Islet of Langerhans (tissue), 1 donor: ENCODE data around the gene SHH.
"Not testable (repeated sequence)": the region's sequence is repeated elsewhere in the genome, so short reads cannot be mapped to it uniquely, and the experiment has no call there.

Source experiments
- FAIRE-seq: peaks from one replicate; lab custom pipeline; 2011; peaks lifted over from hg19 to GRCh38; lab: Jason Lieb, UNC

The SHH gene

DNA sequence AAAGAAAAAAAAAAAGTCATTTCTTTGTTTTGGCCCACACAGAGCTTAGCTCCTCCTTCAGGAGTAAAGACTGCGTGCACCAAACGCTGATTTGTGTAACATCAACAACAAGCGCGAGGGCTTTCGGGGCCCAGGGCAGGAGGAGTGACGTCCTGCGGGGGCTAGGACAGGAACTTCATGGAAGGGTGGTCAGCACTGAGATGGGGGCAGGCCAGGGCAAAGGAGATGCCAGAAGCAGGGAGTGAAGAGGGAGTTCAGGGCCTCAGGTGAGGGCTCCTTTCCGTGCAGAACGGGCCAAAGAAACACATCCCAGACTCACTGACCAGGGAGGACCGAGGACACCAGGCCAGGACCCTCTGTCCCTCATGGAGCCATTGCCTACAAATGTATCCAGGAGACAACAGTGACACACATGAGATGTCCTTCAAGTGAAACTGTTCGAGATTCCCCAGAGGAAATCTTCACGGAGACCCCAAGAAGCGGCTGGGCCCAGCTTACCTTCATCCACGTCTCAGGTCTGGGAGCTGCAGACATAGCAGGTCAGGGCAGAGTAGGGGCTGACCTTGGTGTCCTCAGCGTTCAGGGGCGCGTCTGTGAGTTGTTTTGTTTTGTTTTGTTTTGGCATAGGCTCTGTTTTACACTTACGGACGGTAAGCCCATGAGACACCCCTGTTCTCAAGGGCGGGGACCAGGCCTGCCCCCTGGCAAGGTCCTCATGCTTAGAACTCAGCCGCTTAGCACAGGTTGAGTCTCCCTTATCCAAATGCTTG, 30.4 kb upstream of the SHH start:
- FAIRE-seq, result no peak

DNA sequence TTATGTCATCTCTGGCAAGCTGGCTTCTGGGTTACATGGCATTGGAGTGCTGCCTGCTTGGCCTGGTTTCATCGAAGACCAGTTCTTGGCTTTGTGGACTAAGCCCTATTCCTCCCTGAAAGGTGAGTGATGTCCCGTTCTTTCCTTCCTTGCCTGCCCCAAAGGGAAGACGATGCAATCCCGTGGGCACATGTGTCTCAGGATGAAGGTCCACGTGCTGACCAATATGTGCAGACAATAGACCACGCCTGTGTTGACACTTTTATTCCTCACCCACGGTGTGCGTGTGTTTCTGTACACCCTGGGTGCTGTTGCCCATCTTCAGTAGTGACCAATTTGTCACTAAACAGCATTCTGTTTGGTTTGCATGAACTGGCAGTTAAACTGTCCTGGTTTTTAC, 28.6 kb upstream of the SHH start:
- no peak for FAIRE-seq

DNA sequence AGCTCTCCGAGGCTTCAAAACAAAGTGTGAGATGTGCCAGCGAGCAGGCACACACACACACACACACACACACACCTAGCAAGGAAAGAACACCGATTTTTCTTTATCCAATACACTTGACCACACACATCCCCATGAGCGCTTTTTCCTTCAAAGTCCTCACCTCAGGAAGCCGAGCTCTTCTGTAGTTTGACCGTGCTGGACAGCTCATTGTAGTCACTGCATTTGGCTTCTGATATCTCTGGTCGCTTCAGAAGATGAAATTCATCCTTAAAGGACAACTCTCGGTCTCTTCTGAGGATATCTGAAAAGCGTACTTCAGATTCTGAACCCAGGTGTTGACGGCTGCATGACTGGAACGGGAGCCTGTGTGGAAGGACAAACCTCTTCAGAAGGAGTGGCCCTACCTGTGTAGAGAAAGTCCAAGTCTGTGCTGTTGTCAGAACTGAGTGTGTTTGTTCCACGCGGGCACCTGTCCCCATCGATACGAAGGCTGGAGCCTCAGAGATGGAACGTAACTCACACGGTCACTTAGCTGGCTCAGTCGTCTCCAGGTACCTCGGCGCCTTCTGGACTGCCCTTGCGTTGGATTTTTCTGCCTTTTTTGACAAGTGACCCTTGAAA, 28.1 kb upstream of the SHH start:
- FAIRE-seq, result no peak

DNA sequence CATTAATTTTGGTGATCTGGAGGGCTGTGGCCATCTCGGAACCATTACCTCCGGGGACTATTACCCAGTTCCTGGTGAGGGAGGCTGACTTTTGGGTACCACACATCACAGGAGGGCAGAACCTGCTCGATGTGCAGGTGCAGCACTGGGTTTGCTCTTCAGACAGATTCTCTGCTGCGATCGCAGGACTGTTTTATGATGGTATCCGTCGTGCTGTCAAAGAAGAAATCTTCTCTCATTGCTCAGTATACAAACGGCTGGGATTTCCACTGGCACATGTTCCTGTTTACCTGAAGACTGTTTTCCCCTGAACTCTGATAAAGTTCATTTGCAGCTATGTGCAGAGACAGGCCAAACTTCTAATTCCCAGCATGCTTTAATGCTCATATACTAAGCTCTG, 27.2 kb upstream of the SHH start:
- no peak for FAIRE-seq

DNA sequence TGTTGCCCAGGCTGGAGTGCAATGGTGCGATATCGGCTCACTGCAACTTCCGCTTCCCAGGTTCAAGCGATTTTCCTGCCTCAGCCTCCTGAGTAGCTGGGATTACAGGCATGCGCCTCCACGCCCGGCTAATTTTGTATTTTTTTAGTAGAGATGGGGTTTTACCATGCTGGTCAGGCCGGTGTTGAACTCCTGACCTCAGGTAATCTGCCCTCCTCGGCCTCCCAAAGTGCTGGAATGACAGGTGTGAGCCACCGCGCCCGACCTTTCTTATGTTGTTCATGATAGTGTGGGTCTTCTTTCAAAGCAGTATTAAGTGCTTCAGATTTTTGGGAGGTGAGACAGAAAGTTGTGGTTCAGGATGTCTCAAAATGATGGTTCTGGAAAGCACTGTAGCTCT, 26.0 kb upstream of the SHH start:
- FAIRE-seq, result not testable (repeated sequence)

DNA sequence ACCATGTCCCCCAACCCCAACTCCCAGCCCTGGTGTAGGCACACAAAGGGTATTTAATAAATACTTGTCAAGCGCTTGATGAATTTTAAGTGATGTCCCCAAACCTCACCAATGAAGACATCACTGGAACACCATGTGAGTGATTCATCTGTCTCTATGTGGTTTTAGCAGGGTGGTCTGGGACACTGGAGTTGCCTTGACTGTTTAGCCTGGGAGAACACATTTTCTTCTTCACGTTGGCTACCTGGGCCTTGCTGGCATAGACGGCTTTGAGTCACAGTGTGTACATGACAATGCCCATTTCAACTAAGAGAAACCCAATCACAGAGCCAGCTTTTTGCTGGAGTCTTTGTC, 24.8 kb upstream of the SHH start:
- FAIRE-seq, result no peak

DNA sequence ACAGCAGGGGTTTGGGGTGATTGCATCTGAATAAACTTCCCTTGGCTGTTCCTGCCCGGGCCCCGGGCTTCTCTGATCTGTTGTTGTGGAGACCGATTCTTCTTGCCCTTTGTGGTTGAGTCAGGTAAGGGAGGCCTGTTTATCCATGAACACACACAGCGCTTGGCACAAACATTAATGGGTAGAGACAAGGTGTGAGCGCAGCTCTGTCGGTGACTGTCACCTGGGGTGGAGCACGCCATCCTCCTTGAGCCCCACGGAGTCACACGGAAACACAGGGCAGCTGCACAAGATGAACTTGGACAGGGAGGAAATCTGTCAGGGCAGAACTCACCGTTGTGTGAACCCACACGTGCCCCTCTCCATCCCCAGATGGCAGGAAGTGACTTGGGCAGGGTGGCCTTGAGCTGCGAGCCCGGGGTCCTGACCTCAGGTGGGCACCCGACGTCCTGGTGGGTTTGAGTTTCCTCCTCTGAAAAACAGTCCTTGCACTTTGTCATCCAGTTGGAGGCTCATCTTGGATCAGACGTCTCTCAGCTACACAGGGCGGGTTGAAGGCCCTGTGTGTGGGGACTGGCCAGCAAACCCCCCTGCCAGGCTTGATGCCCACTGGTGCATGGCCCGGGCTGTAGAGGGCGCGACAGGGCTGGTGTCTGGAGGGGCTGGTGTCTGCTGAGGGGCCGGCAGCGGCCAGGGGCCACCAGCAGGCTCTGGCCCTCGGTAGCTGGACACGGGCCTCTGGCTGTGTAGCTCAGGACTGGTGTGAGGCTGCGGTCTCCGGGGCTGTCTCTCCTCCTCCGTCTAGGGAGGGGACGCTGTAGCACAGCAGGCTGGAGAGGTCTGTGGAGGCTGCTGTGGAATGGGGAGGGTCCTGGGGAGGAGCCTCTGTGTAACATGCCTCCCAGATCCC, 24.2 kb upstream of the SHH start:
- FAIRE-seq, result no peak

DNA sequence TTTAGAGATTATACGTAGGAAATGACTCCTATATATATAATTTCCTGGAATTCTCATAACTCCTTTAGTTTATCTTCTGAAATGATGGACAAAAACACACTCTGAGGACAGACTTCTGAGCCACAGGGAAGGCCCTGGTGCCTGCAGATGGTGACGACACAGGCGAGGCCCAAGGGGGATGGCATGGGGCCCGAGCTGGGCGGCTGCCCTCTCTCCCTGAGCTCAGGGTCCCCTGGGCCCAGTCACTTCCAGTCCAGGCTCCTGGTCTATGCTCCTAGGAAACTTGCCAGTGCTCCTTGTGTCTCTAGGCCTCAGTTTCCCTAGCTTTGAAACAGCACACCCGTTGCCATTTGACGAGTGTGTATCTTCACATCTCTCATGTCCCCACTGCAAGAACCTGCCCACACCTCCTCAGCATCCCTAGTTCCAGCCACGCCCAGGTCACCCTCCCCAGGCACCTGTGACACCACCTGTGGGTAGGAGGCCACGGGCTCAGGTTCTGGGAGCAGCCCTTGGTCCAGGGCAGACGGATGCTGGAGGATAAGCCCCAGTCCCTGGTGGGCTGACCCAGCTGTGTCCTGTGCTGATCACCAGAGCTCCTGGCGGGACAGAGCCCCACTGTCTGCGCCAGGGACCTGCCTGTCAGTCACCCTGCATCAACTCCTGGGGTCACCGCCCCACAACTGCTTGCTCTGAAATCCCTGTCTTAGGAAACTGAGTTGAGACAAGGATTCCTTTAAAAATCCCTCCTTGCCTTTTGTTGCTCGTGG, 23.4 kb upstream of the SHH start:
- no peak for FAIRE-seq

DNA sequence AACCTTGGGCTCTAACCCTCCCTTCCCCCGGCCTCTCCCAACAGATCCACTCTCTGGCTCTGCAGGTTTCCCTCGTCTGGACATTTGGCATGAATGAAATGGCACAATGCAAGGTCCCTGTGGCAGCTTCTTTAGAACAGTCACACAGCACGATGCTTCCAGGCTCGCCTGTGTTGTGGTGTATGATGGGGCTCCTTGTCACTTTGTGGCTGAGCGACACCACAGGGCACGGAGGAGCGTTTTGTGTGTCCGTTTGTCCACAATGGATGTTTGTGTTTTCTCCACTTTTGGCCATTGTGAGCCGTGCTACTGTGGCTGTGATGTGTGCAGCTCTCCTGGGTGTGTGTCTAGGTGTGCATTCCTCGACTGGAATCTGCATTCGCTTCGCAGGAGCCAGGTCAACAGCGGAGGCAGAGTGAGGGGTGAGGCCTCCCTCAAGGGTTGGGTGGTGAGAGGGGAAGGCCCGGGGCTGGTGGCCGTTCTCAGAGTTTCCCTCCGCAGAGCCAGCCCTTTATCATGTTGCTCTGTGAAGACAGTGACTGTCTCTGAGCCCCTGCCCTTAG, 22.3 kb upstream of the SHH start:
- no peak for FAIRE-seq

DNA sequence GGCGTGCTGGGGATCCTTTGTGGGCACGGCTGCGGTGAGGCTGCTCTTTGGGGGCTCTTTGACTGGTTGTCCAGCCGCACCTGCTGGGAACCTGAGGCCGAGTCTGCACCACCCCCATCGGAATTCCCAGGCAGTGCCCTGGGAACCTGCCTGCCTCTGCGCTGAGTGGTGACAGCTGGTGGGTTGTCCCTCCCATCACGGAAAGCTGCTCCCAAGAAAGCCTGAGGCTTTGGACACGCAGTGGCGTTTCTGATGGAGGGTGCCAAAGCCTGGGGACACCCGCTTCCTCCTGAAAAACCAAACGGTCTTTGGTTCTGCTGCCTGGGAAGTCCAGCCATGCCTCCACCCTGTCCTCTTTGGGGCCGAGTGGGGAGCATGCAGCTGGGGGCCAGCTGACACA, 21.4 kb upstream of the SHH start:
- no peak for FAIRE-seq

DNA sequence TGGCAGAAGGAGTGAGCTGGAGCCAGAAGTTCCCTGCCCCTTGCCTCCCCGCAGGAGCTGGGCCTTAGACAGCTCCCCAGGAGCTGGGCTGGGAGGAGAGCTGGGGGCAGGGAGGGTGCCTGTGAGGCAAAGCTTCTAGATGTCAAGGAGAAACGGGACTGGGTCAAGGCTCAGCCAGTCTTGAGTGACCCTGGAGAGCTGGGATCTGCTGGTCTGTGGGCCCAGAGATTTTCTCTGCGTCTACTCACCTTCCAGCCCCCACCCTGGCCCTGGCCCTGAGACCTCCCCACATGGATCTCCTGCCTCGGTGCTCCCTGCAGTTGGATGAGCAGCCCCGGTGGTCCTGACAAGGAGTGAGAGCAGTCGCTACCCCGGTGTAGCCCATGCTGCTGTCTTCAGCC, 20.3 kb upstream of the SHH start:
- FAIRE-seq, result no peak

DNA sequence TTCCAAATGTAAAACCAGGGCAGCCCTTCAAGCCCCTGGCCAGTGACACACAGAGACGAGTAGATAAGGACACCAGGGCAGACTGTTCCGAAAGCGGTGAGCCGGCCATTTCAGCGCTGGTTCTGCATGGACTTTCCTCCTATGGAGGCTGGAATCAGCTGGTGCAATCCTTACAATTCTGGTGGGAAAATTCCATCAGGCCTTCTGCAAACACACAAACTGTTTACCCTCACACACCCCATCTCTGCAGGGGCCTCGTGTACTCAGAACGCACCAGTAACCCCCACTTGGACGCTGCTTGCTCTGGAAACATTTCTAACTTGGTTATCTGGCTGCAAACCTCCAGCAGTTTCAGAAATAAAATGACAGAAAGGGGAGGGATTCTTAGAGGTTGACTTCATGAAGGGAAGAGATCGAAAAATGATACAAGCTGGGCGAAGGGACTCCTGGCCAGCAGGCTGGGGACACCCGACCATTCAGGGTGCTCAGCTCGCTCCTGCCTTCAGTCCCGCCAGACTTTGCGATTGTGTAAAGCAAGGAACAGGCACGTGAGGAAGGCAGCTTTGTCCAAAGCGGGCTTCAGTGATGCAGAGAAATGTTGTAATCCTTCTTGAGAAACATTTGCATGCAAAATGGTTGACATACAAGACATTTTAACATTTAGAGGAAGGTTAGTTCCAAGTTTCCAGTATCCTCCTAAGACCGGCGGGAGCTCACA, 19.7 kb upstream of the SHH start:
- no peak for FAIRE-seq

DNA sequence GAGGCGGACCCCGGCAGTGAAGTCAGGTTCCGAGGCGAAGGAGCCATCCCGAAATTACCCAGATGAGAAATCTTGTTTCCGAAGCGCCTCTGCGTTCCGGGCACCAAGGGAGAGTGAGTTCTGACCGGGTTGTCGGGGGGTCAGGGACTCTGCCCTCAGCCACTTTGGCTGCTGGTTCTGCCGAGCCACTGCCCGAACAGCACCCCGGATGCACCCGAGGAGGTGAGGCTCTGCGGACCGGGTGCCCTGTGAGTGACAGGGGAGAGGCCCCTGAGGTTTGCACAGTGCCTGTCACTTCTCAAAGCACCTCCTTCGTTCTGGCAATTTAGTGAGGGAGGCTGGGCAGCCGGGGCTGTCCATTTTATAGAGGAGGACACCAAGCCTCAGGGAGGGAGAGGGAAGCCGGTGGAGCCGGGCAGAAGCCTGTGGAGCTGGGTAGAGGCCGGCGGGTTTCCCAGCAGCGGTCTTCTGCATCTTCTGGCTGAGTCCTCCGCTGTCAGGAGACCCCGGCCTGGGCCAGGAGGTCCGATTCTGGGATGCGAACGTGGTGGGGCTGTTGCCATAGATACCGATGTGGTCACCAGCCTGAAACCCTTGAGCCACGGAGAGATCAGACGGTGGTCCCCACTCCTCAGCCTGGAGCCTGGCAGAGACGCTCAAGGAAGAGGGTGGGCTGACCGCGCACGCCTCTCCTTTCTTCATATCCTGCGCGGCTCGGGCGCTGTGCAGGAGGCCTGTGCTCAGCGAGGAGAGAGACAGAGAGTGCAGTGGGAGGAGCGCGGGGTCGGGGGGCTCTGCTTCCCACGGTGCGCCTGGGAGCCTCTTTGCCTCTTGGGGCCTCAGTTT, 18.9 kb upstream of the SHH start:
- no peak for FAIRE-seq

DNA sequence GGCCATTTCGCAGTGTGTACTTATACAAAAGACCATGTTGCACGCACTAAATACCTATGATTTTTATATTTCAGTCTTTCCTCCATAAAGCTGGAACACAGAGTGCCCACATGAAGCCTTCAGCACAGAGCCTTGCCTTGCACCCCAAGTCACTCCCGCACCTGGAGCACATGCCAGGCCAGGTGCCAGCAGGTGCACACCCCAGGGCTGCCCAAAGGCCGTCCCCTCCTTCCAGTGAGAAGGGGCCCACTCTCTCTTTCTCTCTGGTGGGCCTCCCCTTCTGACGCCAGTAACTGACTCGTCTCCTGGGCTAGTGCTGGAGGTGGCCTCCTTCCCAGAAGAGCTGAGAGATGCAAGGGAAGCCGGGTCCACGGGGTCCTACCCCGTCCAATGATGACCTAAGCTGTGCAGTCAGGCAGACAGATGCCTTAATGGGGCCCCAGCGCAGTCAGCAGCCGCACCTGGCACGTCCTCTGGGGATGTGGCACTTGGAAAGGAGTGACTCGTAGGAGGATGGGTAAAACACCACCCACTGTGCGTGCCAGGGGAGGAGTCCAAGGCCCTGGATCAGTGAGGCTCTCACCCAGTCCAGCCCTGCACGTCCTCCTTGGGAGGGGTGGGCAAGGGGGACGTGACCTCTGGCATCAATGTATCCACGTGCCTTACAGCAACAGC, 17.7 kb upstream of the SHH start:
- no peak for FAIRE-seq

DNA sequence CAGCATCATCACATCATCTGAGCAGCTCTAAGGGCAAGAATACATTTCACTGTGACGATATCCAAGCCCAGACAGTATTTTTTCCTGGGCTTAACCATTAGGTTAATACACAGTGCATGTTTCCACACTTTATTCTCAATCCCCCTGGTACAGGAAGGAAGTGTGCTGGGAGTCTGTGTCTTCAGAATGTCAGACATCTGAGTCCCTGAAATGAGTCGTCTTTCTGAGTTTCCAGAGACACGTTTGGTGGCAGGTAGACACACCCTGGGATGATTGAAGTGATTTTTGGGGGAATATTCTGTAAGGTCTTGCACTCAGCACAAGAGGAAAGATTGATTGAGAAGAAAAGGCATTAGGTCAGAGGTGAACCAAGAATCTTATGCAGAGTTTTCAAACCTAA, 13.1 kb upstream of the SHH start:
- FAIRE-seq, result no peak

DNA sequence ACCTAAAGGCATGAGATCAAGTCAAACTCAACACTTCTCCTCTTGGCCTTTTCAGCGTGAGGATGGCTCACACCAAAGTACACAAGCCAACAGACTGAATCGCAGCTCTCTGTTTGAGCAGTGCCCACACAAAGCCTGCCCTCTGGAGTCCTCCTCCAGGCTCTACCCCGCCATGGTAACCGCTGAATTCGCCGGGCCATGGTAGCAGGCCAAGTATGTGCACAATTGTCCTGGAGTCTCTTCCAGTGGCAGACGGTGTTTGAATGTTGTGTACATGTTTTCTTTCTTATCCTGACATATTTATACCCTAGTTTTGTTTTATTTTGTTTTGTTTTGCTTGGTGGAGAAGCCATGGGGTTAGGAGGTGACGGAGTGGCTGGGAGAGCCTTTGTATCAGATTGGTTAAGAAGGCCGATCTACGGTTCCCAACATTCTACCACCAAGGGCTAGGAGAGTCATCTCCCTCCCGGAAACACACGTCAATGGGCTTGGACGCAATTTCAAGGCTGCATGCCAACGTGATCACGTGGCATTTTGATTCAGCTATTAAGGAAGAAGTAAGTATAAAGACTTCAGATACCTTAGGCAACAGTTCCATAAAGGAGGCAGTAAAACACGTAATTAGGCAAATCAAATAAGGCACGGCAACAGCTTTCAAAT, 12.1 kb upstream of the SHH start:
- no peak for FAIRE-seq

DNA sequence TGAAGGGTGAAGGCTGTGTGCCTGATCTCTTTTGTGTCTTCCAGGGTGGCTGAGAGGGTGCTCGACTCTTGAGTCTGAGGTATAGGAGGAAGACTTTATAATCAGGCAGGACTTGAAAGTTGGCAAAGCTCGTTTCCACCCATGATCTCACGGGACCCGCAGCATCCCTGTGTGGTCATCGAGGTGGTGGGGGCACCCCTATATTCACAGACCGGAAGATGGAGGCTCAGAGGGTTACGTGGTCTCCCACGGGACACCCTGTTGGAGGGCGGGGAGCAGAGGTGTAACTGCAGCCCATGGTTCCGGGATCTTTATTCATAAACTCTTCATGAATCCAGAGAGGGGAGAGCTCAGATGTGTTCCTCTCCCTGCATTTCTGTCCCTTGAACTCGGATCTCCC, 9.6 kb upstream of the SHH start:
- no peak for FAIRE-seq

DNA sequence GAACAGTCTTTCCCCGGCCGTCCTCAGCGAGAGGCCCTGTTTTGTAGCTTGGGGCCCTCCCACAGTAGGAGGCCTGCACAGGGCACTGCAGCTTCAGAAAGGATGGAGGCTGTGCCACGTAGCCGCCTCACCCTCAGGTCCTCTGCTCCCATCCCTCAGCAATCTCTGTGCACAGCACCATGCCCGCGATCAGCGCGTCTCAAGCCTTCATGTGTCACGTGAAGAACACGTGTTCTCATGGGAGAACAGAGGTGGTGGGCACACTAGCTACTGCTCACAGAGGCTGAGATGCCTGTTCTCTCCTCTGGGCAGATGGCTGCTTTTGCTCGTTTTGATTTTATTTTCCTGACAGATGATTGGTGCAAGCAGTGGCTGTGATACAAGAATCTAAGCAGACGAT, 8.5 kb upstream of the SHH start:
- FAIRE-seq, result no peak

DNA sequence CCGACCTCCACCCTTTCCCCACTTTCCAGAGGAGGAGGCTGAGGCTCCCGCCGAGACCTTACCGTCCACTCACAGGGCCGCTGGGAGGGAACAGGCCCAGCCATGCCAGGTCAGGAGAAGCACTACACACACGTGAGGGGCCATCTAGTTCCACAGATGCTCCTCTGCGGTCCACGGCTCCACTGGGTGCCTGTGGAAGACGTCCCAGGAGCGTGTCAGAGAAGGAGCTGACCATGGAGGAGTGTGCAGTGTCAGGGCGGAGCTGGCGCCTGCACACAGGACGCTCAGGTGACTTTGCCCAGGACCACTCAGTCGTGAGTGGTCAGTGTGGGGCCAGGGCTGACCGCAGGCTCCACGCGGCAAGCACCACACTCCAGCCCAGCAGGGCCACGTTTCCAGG, 8.0 kb upstream of the SHH start:
- no peak for FAIRE-seq

DNA sequence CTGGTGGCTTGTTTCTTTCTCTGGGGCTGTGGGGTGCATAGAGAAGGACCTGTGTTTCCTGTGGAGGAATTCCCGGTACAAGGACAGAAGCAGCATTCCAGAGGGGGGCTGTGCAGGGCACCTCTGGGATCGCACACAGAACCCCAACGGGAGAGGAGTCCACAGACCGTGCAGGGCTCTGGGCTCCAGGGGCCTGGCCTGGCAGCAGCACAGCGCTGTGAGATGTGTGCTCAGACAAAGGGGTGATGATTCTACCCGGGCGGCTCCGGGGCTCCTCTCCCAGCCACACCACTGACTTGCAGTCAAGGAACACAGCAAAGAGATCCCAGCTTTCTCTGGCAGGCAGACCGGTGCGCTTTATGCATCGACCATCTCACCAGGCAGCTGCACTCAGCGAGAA, 6.9 kb upstream of the SHH start:
- no peak for FAIRE-seq
